Neural cell (in vitro differentiated cells): ENCODE data around the gene RGS19. TPM values are rescaled to one million over a fixed set of nuclear protein-coding genes. Genes with fewer than 3 reads are reported as not detected.

Experiments used
- H2AFZ ChIP-seq: fragments of 200-600, 300-800 bp; sonication (generic), shearing (Covaris generic); 2 replicates; pipeline ENCODE4 v1.6.0; 2014; ENCODE audit warnings: low read depth, mild to moderate bottlenecking, antibody characterized with exemption, low read length, moderate library complexity
- H3F3A ChIP-seq: fragments of 200-600 bp; shearing (Covaris generic); 2 replicates; pipeline ENCODE4 v1.6.1; 2016; ENCODE audit warnings: mild to moderate bottlenecking, moderate library complexity, mixed read lengths, antibody characterized with exemption, low read length; ENCODE audit not compliant: insufficient read depth, poor library complexity, severe bottlenecking
- H3K27ac ChIP-seq: fragments of 200-600, 300-800 bp; sonication (generic), shearing (Covaris generic); 2 replicates; pipeline ENCODE4 v1.5.1; 2014; ENCODE audit warnings: mild to moderate bottlenecking, low read length, moderate library complexity
- H3K27me3 ChIP-seq: fragments of 300-800, 200-600 bp; sonication (generic), shearing (Covaris generic); 2 replicates; pipeline ENCODE4 v1.6.0; 2014; ENCODE audit warnings: mild to moderate bottlenecking, low read depth, low read length, moderate library complexity; ENCODE audit not compliant: insufficient read depth
- H3K36me3 ChIP-seq: fragments of 300-800, 200-600 bp; sonication (generic), shearing (Covaris generic); 2 replicates; pipeline ENCODE4 v1.5.1; 2014; ENCODE audit warnings: mild to moderate bottlenecking, antibody characterized with exemption, low read length, moderate library complexity; ENCODE audit not compliant: insufficient read depth
- H3K4me2 ChIP-seq: fragments of 300-800, 200-600 bp; sonication (generic), shearing (Covaris generic); 2 replicates; pipeline ENCODE4 v1.6.0; 2014; ENCODE audit warnings: mild to moderate bottlenecking, low read length
- H3K4me3 ChIP-seq: fragments of 300-800, 200-600 bp; sonication (generic), shearing (Covaris generic); 2 replicates; pipeline ENCODE4 v1.5.1; 2014; ENCODE audit warnings: mild to moderate bottlenecking, low read length, moderate library complexity
- H3K79me2 ChIP-seq: fragments of 200-600 bp; shearing (Covaris generic); replicated peaks from 2 replicates; pipeline ENCODE4 v1.6.0; 2014; ENCODE audit warnings: mild to moderate bottlenecking, low read length, moderate library complexity; ENCODE audit not compliant: insufficient read depth
- H3K9ac ChIP-seq: fragments of 300-800, 200-600 bp; sonication (generic), shearing (Covaris generic); 2 replicates; pipeline ENCODE4 v1.6.1; 2016; ENCODE audit warnings: mild to moderate bottlenecking, low read length, mixed read lengths
- H3K9me2 ChIP-seq: fragments of 200-600 bp; shearing (Covaris generic); 2 replicates; pipeline ENCODE4 v1.6.1; 2016; ENCODE audit warnings: mild to moderate bottlenecking, low read length, mixed read lengths; ENCODE audit not compliant: insufficient read depth
- H3K9me3 ChIP-seq: fragments of 200-600, 300-800 bp; sonication (generic), shearing (Covaris generic); 2 replicates; pipeline ENCODE4 v1.6.1; 2016; ENCODE audit warnings: mild to moderate bottlenecking, mixed run types, low read length, moderate library complexity, mixed read lengths
- H4K20me1 ChIP-seq: fragments of 200-600 bp; shearing (Covaris generic); 2 replicates; pipeline ENCODE4 v1.6.1; 2016; ENCODE audit warnings: mild to moderate bottlenecking, mixed run types; ENCODE audit not compliant: insufficient read depth
- EP300 ChIP-seq: fragments of 450-650 bp; conservative IDR thresholded peaks from 2 replicates; pipeline ENCODE4 v1.6.1; 2014; ENCODE audit warnings: antibody characterized with exemption, mild to moderate bottlenecking, moderate library complexity; ENCODE audit not compliant: poor library complexity, severe bottlenecking
- EZH2 ChIP-seq: fragments of 200-600, 300-800 bp; shearing (Covaris generic), sonication (generic); IDR thresholded peaks from 2 replicates; pipeline ENCODE4 v1.6.1; 2014; ENCODE audit warnings: antibody characterized with exemption, low read length, borderline replicate concordance, mild to moderate bottlenecking; ENCODE audit not compliant: insufficient read depth, poor library complexity, severe bottlenecking
- MXI1 ChIP-seq: fragments of 450-650 bp; conservative IDR thresholded peaks from 2 replicates; pipeline ENCODE4 v1.6.1; 2014; ENCODE audit warnings: antibody characterized with exemption, mild to moderate bottlenecking; ENCODE audit not compliant: poor library complexity, severe bottlenecking
- POLR2AphosphoS5 ChIP-seq: IDR thresholded peaks from 2 replicates; pipeline ENCODE4 v1.6.1; 2012
- RAD21 ChIP-seq: fragments of 450-650 bp; conservative IDR thresholded peaks from 2 replicates; pipeline ENCODE4 v1.6.1; 2014; ENCODE audit warnings: antibody characterized with exemption, mild to moderate bottlenecking, moderate library complexity
- SMC3 ChIP-seq: fragments of 450-650 bp; conservative IDR thresholded peaks from 2 replicates; pipeline ENCODE4 v1.6.1; 2014; ENCODE audit warnings: antibody characterized with exemption, mild to moderate bottlenecking, moderate library complexity; ENCODE audit not compliant: poor library complexity
- TAF1 ChIP-seq: IDR thresholded peaks from 2 replicates; pipeline ENCODE4 v1.6.1; 2012; ENCODE audit warnings: low read depth
- polyA plus RNA-seq: library from polyadenylated mRNA; depleted of rRNA; stranded (reverse); fragments of >200 nt; gene quantifications from 2 replicates; pipeline ENCODE4 v1.2.3, GENCODE V29; 2014
- TF ChIP-seq, protein P1 (sequence below): IDR thresholded peaks from 2 replicates; pipeline ENCODE4 v1.6.1; 2012; ENCODE audit warnings: borderline replicate concordance
- TF ChIP-seq, protein P2 (sequence below): fragments of 450-650 bp; IDR thresholded peaks from 2 replicates; pipeline ENCODE4 v1.5.1; 2014; ENCODE audit warnings: antibody characterized with exemption, mild to moderate bottlenecking, moderate library complexity; ENCODE audit not compliant: poor library complexity, severe bottlenecking

The RGS19 gene
- polyA plus RNA-seq, 1 donor from 2014 or later, result 3.4 TPM

DNA sequence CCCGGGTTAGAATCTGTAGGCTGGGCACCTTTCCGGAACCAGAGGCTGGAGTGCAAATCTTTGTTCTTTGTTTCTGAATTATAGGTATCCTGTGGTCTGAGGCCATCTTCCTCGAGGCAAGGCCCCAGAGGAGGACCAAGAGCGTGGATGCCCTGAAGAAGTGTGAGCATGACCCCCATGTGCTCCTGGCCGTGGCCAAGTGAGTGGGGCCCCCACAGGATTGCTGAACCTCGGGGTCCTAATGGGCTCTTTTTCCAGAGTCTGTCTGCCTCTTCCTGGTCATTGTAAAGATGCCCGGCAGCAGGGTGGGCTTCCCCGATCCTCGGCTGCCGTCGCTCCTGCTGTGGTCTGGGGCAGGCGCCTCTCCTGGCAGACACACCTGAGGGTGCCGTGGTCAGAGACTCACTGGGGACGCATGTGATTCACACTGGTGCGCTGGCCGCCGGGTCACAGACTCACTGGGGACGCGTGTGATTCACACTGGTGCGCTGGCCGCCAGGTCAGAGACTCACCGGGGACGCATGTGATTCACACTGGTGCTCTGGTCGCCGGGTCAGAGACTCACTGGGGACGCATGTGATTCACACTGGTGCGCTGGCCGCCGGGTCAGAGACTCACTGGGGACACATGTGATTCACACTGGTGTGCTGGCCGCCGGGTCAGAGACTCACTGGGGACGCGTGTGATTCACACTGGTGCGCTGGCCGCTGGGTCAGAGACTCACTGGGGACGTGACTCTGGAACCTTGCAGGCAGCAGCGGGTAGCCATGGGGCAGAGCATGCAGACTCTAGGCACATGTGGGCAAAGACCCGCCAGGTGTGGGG is 49.8 kb downstream of the RGS19 start:
- TF ChIP-seq, protein P1, sequence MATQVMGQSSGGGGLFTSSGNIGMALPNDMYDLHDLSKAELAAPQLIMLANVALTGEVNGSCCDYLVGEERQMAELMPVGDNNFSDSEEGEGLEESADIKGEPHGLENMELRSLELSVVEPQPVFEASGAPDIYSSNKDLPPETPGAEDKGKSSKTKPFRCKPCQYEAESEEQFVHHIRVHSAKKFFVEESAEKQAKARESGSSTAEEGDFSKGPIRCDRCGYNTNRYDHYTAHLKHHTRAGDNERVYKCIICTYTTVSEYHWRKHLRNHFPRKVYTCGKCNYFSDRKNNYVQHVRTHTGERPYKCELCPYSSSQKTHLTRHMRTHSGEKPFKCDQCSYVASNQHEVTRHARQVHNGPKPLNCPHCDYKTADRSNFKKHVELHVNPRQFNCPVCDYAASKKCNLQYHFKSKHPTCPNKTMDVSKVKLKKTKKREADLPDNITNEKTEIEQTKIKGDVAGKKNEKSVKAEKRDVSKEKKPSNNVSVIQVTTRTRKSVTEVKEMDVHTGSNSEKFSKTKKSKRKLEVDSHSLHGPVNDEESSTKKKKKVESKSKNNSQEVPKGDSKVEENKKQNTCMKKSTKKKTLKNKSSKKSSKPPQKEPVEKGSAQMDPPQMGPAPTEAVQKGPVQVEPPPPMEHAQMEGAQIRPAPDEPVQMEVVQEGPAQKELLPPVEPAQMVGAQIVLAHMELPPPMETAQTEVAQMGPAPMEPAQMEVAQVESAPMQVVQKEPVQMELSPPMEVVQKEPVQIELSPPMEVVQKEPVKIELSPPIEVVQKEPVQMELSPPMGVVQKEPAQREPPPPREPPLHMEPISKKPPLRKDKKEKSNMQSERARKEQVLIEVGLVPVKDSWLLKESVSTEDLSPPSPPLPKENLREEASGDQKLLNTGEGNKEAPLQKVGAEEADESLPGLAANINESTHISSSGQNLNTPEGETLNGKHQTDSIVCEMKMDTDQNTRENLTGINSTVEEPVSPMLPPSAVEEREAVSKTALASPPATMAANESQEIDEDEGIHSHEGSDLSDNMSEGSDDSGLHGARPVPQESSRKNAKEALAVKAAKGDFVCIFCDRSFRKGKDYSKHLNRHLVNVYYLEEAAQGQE, result no peak
- TF ChIP-seq POLR2AphosphoS5 (no peak), MXI1 (no peak), RAD21 (no peak), EZH2 (no peak), TAF1 (no peak), SMC3 (no peak), EP300 (no peak)
- TF ChIP-seq, protein P2, sequence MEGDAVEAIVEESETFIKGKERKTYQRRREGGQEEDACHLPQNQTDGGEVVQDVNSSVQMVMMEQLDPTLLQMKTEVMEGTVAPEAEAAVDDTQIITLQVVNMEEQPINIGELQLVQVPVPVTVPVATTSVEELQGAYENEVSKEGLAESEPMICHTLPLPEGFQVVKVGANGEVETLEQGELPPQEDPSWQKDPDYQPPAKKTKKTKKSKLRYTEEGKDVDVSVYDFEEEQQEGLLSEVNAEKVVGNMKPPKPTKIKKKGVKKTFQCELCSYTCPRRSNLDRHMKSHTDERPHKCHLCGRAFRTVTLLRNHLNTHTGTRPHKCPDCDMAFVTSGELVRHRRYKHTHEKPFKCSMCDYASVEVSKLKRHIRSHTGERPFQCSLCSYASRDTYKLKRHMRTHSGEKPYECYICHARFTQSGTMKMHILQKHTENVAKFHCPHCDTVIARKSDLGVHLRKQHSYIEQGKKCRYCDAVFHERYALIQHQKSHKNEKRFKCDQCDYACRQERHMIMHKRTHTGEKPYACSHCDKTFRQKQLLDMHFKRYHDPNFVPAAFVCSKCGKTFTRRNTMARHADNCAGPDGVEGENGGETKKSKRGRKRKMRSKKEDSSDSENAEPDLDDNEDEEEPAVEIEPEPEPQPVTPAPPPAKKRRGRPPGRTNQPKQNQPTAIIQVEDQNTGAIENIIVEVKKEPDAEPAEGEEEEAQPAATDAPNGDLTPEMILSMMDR, result no peak

DNA sequence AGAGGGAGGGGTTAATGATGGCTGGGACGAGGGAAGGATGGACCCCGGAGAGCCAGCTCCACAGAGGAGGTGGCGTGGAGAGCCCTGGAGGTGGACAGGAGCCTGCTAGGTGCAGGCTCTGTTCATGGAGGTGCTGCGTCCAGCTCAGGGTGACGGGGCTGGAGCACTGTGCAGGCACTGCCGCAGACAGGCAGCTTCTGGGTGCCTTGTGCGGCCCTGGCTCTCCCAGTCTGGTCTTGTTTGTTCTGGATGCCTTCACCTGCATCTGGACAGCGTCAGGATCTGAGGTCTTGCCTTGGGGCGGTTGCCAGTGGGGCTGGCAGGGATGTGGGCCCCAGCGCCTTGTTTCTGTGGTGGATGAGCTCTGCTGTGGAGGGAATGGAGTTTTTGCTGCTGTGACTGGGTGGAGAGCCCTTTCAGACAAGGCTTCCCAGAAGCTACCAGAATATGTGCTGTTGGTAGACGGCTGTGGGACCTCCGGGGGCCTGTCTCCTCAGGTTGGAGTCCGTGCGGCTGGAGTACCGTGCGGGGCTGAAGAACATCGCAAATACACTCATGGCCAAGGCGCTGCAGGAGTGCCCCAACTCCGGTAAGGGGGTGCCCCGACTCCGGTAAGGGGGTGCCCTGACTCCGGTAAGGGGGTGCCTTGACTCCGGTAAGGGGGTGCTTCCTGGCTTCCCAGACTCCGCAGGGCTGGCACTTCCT is 51.2 kb downstream of the RGS19 start:
- no peak overlapping the region for H2AFZ ChIP-seq
- no peaks in the 10 kb centered on the region for H3K27me3 ChIP-seq
- no peak overlapping the region for H3K9ac ChIP-seq
- no peak overlapping the region for H3K4me2 ChIP-seq
- H3K9me3 ChIP-seq, result no peaks in the 10 kb centered on the region
- H3K4me3 ChIP-seq, result no peak overlapping the region
- peaks cover 8% of the 10 kb centered on the region for H3K36me3 ChIP-seq
- TF ChIP-seq MXI1 (no peak), TAF1 (no peak), SMC3 (no peak), RAD21 (no peak), POLR2AphosphoS5 (no peak), EZH2 (no peak), EP300 (no peak)
- TF ChIP-seq, protein P1, result no peak
- TF ChIP-seq, protein P2, result no peak
- no peak overlapping the region for H3K27ac ChIP-seq
- H3K79me2 ChIP-seq, result no peaks in the 10 kb centered on the region
- H4K20me1 ChIP-seq, result no peaks in the 10 kb centered on the region
- H3K9me2 ChIP-seq, result no peaks in the 10 kb centered on the region
- no peaks in the 10 kb centered on the region for H3F3A ChIP-seq

More for the DNA sequence above, 49.8 kb downstream of the RGS19 start:
- Histone ChIP-seq H3K4me2 (no peak overlapping the region), H3K79me2 (no peaks in the 10 kb centered on the region), H2AFZ (no peak overlapping the region), H3K27ac (no peak overlapping the region), H4K20me1 (no peaks in the 10 kb centered on the region), H3F3A (no peaks in the 10 kb centered on the region), H3K36me3 (peaks cover 8% of the 10 kb centered on the region), H3K4me3 (no peak overlapping the region), H3K9me3 (no peaks in the 10 kb centered on the region), H3K9ac (no peak overlapping the region), H3K27me3 (no peaks in the 10 kb centered on the region), H3K9me2 (no peaks in the 10 kb centered on the region)
